ENCODE results near the gene DEFB128.
"Not testable (repeated sequence)": the region's sequence is repeated elsewhere in the genome, so short reads cannot be mapped to it uniquely, and the experiment has no call there.

Gene DEFB128

GRCh38 chr20:203630-204029 is 14.1 kb upstream of the DEFB128 start:
- H3K9me3 Mint-ChIP-seq; H3K27ac Mint-ChIP-seq; H3K36me3 Mint-ChIP-seq (ENCODE audit: low read depth): not testable (repeated sequence)

GRCh38 chr20:199996-200395 is 10.5 kb upstream of the DEFB128 start:
- Mint-ChIP-seq H3K27ac (no peak overlapping the region), H3K36me3 (ENCODE audit: low read depth) (no peaks in the 10 kb centered on the region), H3K9me3 (no peaks in the 10 kb centered on the region), H3K4me1 (ENCODE audit: low read depth) (no peaks in the 10 kb centered on the region), H3K27me3 (peaks cover 24% of the 10 kb centered on the region), H3K4me3 (no peak overlapping the region)

More at GRCh38 chr20:203630-204029, 14.1 kb upstream of the DEFB128 start:
- not testable (repeated sequence) for H3K4me1 Mint-ChIP-seq (ENCODE audit: low read depth); H3K27me3 Mint-ChIP-seq; H3K4me3 Mint-ChIP-seq

- H3K4me1 Mint-ChIP-seq (ENCODE audit: low read depth) = no peaks in the 10 kb centered on the region
- H3K27ac Mint-ChIP-seq = no peak overlapping the region
- H3K27me3 Mint-ChIP-seq = peaks cover 16% of the 10 kb centered on the region
- H3K4me3 Mint-ChIP-seq = no peak overlapping the region
- H3K36me3 Mint-ChIP-seq (ENCODE audit: low read depth) = no peaks in the 10 kb centered on the region
- H3K9me3 Mint-ChIP-seq = no peaks in the 10 kb centered on the region
Observed at GRCh38 chr20:198225-198624, 8.7 kb upstream of the DEFB128 start.

- Mint-ChIP-seq H3K27ac (no peak overlapping the region), H3K4me3 (no peak overlapping the region), H3K27me3 (peaks cover 70% of the 10 kb centered on the region), H3K4me1 (ENCODE audit: low read depth) (no peaks in the 10 kb centered on the region), H3K9me3 (peaks cover 11% of the 10 kb centered on the region), H3K36me3 (ENCODE audit: low read depth) (no peaks in the 10 kb centered on the region)
Observed at GRCh38 chr20:187733-188132, 1.8 kb downstream of the DEFB128 start.

- no peaks in the 10 kb centered on the region for H3K36me3 Mint-ChIP-seq (ENCODE audit: low read depth)
- no peaks in the 10 kb centered on the region for H3K4me1 Mint-ChIP-seq (ENCODE audit: low read depth)
- H3K27me3 Mint-ChIP-seq = peaks cover 70% of the 10 kb centered on the region
- peaks cover 11% of the 10 kb centered on the region for H3K9me3 Mint-ChIP-seq
- no peak overlapping the region for H3K27ac Mint-ChIP-seq
- H3K4me3 Mint-ChIP-seq = no peak overlapping the region
Observed at GRCh38 chr20:184288-184687, 5.2 kb downstream of the DEFB128 start.

GRCh38 chr20:168876-169275 is 20.6 kb downstream of the DEFB128 start:
- no peaks in the 10 kb centered on the region for H3K36me3 Mint-ChIP-seq (ENCODE audit: low read depth)
- no peak overlapping the region for H3K4me3 Mint-ChIP-seq
- no peaks in the 10 kb centered on the region for H3K9me3 Mint-ChIP-seq
- H3K27me3 Mint-ChIP-seq = peaks cover 12% of the 10 kb centered on the region
- H3K27ac Mint-ChIP-seq = no peak overlapping the region
- H3K4me1 Mint-ChIP-seq (ENCODE audit: low read depth) = no peaks in the 10 kb centered on the region

- Mint-ChIP-seq H3K36me3 (ENCODE audit: low read depth) (no peaks in the 10 kb centered on the region), H3K9me3 (no peaks in the 10 kb centered on the region), H3K27ac (no peak overlapping the region), H3K27me3 (peaks cover 22% of the 10 kb centered on the region), H3K4me1 (ENCODE audit: low read depth) (no peaks in the 10 kb centered on the region), H3K4me3 (no peak overlapping the region)
Observed at GRCh38 chr20:164618-165017, 24.9 kb downstream of the DEFB128 start.

- no peaks in the 10 kb centered on the region for H3K36me3 Mint-ChIP-seq (ENCODE audit: low read depth)
- peaks cover 24% of the 10 kb centered on the region for H3K27me3 Mint-ChIP-seq
- no peaks in the 10 kb centered on the region for H3K9me3 Mint-ChIP-seq
- no peaks in the 10 kb centered on the region for H3K4me1 Mint-ChIP-seq (ENCODE audit: low read depth)
- no peak within 1 kb of the TSS for H3K27ac Mint-ChIP-seq
- no peak within 1 kb of the TSS for H3K4me3 Mint-ChIP-seq
Observed at GRCh38 chr20:157154-157553, 32.4 kb downstream of the DEFB128 start, which contains the start of gene DEFB127. Gene DEFB127, plus strand, starts transcription at chr20:157454. Its CDS starts 91 bp downstream, at chr20:157545.

- no peak overlapping the region for H3K4me3 Mint-ChIP-seq
- H3K27ac Mint-ChIP-seq = no peak overlapping the region
- peaks cover 30% of the 10 kb centered on the region for H3K27me3 Mint-ChIP-seq
- no peaks in the 10 kb centered on the region for H3K9me3 Mint-ChIP-seq
- H3K36me3 Mint-ChIP-seq (ENCODE audit: low read depth) = no peaks in the 10 kb centered on the region
- H3K4me1 Mint-ChIP-seq (ENCODE audit: low read depth) = no peaks in the 10 kb centered on the region
Observed at GRCh38 chr20:152131-152530, 37.4 kb downstream of the DEFB128 start.

GRCh38 chr20:145877-146276 is 43.6 kb downstream of the DEFB128 start:
- no peaks in the 10 kb centered on the region for H3K36me3 Mint-ChIP-seq (ENCODE audit: low read depth)
- H3K4me3 Mint-ChIP-seq = no peak overlapping the region

GRCh38 chr20:142290-142689 is 47.2 kb downstream of the DEFB128 start, which contains the start of gene DEFB126:
Gene DEFB126, plus strand, starts transcription at chr20:142590. Its CDS starts 39 bp downstream, at chr20:142629.
- Mint-ChIP-seq H3K27ac (no peak within 1 kb of the TSS), H3K4me3 (no peak within 1 kb of the TSS), H3K9me3 (peaks cover 7% of the 10 kb centered on the region), H3K27me3 (peaks cover 57% of the 10 kb centered on the region), H3K4me1 (ENCODE audit: low read depth) (no peaks in the 10 kb centered on the region), H3K36me3 (ENCODE audit: low read depth) (no peaks in the 10 kb centered on the region)

More at GRCh38 chr20:145877-146276, 43.6 kb downstream of the DEFB128 start:
- no peak overlapping the region for H3K27ac Mint-ChIP-seq
- no peaks in the 10 kb centered on the region for H3K9me3 Mint-ChIP-seq
- H3K27me3 Mint-ChIP-seq = peaks cover 36% of the 10 kb centered on the region
- no peaks in the 10 kb centered on the region for H3K4me1 Mint-ChIP-seq (ENCODE audit: low read depth)
